GM23338 (cell line): ENCODE measurements around the gene SULT1C3. TPM values are rescaled to one million over a fixed set of nuclear protein-coding genes. Genes with fewer than 3 reads are reported as not detected.

Source experiments
- ATAC-seq: fragments of 200-7000 bp; cut with Tn5 transposase; 3 replicates; pipeline ENCODE4 v1.9.1; 2020
- DNase-seq: peaks from one replicate; pipeline ENCODE4 v3.0.0-alpha.2; 2015; ENCODE audit warnings: low spot score
- H2AFZ ChIP-seq: fragments of 200-600 bp; sonication (generic); 2 replicates; pipeline ENCODE4 v1.8.0; 2016; ENCODE audit warnings: antibody characterized with exemption, mild to moderate bottlenecking, moderate library complexity
- H3F3A ChIP-seq: fragments of 200-600 bp; sonication (generic); replicated peaks from 2 replicates; pipeline ENCODE4 v1.8.0; 2017; ENCODE audit warnings: antibody characterized with exemption, mixed run types, low read depth
- H3K27ac ChIP-seq: fragments of 200-600 bp; sonication (generic); 2 replicates; pipeline ENCODE4 v1.6.1; 2016; ENCODE audit warnings: low read depth
- H3K27me3 ChIP-seq: fragments of 200-600 bp; sonication (generic); 2 replicates; pipeline ENCODE4 v1.8.0; 2016; ENCODE audit warnings: mild to moderate bottlenecking, mixed run types, moderate library complexity; ENCODE audit not compliant: insufficient read depth
- H3K36me3 ChIP-seq: fragments of 200-600 bp; sonication (generic); 2 replicates; pipeline ENCODE4 v1.8.0; 2016; ENCODE audit warnings: mild to moderate bottlenecking; ENCODE audit not compliant: insufficient read depth
- H3K4me1 ChIP-seq: fragments of 200-600 bp; sonication (generic); 2 replicates; pipeline ENCODE4 v1.8.0; 2016; ENCODE audit warnings: mild to moderate bottlenecking, moderate library complexity; ENCODE audit not compliant: insufficient read depth
- H3K4me2 ChIP-seq: fragments of 200-600 bp; sonication (generic); 2 replicates; pipeline ENCODE4 v1.7.1; 2017; ENCODE audit warnings: mixed run types
- H3K4me3 ChIP-seq: fragments of 200-600 bp; sonication (generic); 2 replicates; pipeline ENCODE4 v1.6.1; 2016; ENCODE audit warnings: mixed run types
- H3K79me2 ChIP-seq: fragments of 200-600 bp; sonication (generic); replicated peaks from 2 replicates; pipeline ENCODE4 v1.8.0; 2017; ENCODE audit warnings: mild to moderate bottlenecking; ENCODE audit not compliant: insufficient read depth
- H3K9me2 ChIP-seq: fragments of 200-600 bp; sonication (generic); 2 replicates; pipeline ENCODE4 v1.8.0; 2017; ENCODE audit not compliant: insufficient read depth
- H4K20me1 ChIP-seq: fragments of 200-600 bp; sonication (generic); replicated peaks from 2 replicates; pipeline ENCODE4 v1.8.0; 2017; ENCODE audit warnings: mild to moderate bottlenecking; ENCODE audit not compliant: insufficient read depth
- H3K27ac Mint-ChIP-seq: 2 replicates; pipeline ENCODE4 v1.8.0; 2020; ENCODE audit warnings: inconsistent platforms, mild to moderate bottlenecking, moderate library complexity, mixed read lengths
- H3K27me3 Mint-ChIP-seq: 3 replicates; pipeline ENCODE4 v1.8.0; 2022; ENCODE audit warnings: low read depth, mild to moderate bottlenecking, moderate library complexity, mixed read lengths, inconsistent platforms; ENCODE audit not compliant: insufficient read depth, poor library complexity
- H3K36me3 Mint-ChIP-seq: 3 replicates; pipeline ENCODE4 v1.8.0; 2021; ENCODE audit warnings: low read depth, mild to moderate bottlenecking, inconsistent platforms, moderate library complexity, mixed read lengths
- H3K4me1 Mint-ChIP-seq: 3 replicates; pipeline ENCODE4 v1.8.0; 2020; ENCODE audit warnings: mild to moderate bottlenecking, inconsistent platforms, mixed read lengths
- H3K4me3 Mint-ChIP-seq: 3 replicates; pipeline ENCODE4 v1.8.0; 2021; ENCODE audit warnings: moderate library complexity, mild to moderate bottlenecking, inconsistent platforms, mixed read lengths
- H3K9me3 Mint-ChIP-seq: 3 replicates; pipeline ENCODE4 v1.8.0; 2020; ENCODE audit warnings: moderate library complexity, mild to moderate bottlenecking, inconsistent platforms, mixed read lengths
- CTCF ChIP-seq, 2 experiments: fragments of 200-600 bp in 1 of 2; sonication (generic) in 1 of 2; conservative IDR thresholded peaks; 2 replicates each; pipeline versions ENCODE4 v1.5.1 to v1.6.1; 2016 to 2017; ENCODE audit warnings: antibody characterized with exemption in 2 of 2, low read depth in 2 of 2, mild to moderate bottlenecking in 2 of 2, moderate library complexity in 1 of 2
- ETS1 ChIP-seq: IDR thresholded peaks from 2 replicates; pipeline ENCODE4 v1.6.1; 2016; ENCODE audit warnings: antibody characterized with exemption
- EZH2 ChIP-seq: fragments of 200-600 bp; sonication (generic); IDR thresholded peaks from one replicate; pipeline ENCODE4 v1.8.0; 2017; ENCODE audit warnings: antibody characterized with exemption, mild to moderate bottlenecking, low read depth; ENCODE audit not compliant: unreplicated experiment
- EZH2phosphoT487 ChIP-seq: fragments of 200-600 bp; sonication (generic); IDR thresholded peaks from one replicate; pipeline ENCODE4 v1.8.1; 2018; ENCODE audit warnings: antibody characterized with exemption; ENCODE audit not compliant: unreplicated experiment
- POLR2AphosphoS5 ChIP-seq: IDR thresholded peaks from 2 replicates; pipeline ENCODE4 v1.6.1; 2016; ENCODE audit warnings: antibody characterized with exemption, low read depth
- REST ChIP-seq: IDR thresholded peaks from one replicate; pipeline ENCODE4 v1.6.1; 2018; ENCODE audit warnings: antibody characterized with exemption; ENCODE audit not compliant: unreplicated experiment
- ZNF114 ChIP-seq: fragments of 250-450 bp; sonication (Bioruptor Pico); IDR thresholded peaks from 2 replicates; pipeline ENCODE4 v1.5.0; 2020; ENCODE audit warnings: mild to moderate bottlenecking, moderate library complexity
- ZNF331 ChIP-seq: fragments of 250-450 bp; sonication (Bioruptor Pico); IDR thresholded peaks from 2 replicates; pipeline ENCODE4 v1.5.0; 2020; ENCODE audit warnings: low read depth, mild to moderate bottlenecking, moderate library complexity
- ZNF462 ChIP-seq: fragments of 250-450 bp; sonication (Bioruptor Pico); IDR thresholded peaks from 2 replicates; pipeline ENCODE4 v1.5.0; 2020; ENCODE audit warnings: mild to moderate bottlenecking, moderate library complexity
- polyA plus RNA-seq: library from polyadenylated mRNA; unstranded; fragments of >200 nt; fragmentation: Nextera tagmentation; extraction: Ambion mirVana; gene quantifications from 2 replicates; pipeline ENCODE4 v1.2.1, GENCODE V29; 2016
- total RNA-seq: library from RNA; depleted of rRNA; stranded (reverse); fragments of >200 nt; shearing (Covaris generic); gene quantifications from 2 replicates; pipeline ENCODE4 v1.2.3, GENCODE V29; 2014

The SULT1C3 gene
- total and polyA plus RNA-seq, 2 experiments from 2014 or later = not detected

- TF ChIP-seq REST (no peak), EZH2 (no peak), POLR2AphosphoS5 (no peak), ZNF331 (CRISPR knock-in tag) (no peak), EZH2phosphoT487 (no peak)
Observed at GRCh38 chr2:108224022-108224421, 15.7 kb upstream of the SULT1C3 start (continued).

- H3K27me3 Mint-ChIP-seq = peaks cover 5% of the 10 kb centered on the region
- H3K36me3 Mint-ChIP-seq = peaks cover 33% of the 10 kb centered on the region
- TF ChIP-seq ZNF114 (CRISPR knock-in tag) (no peak), REST (no peak), CTCF (conservative IDR thresholded peaks at IDR 0.05; ENCODE audit: low read depth in 2 of 2) (no peak), ETS1 (no peak), ZNF462 (CRISPR knock-in tag) (no peak)
Observed at GRCh38 chr2:108226564-108226963, 13.2 kb upstream of the SULT1C3 start.

More at GRCh38 chr2:108226564-108226963, 13.2 kb upstream of the SULT1C3 start:
- DNase-seq = no peak
- Histone ChIP-seq H3K36me3 (no peaks in the 10 kb centered on the region; the same call in 1 of the 2 replicates), H3K4me1 (no peaks in the 10 kb centered on the region), H3K9me2 (peaks cover 17% of the 10 kb centered on the region), H4K20me1 (no peaks in the 10 kb centered on the region), H3K79me2 (no peaks in the 10 kb centered on the region), H2AFZ (no peak overlapping the region), H3K27me3 (no peaks in the 10 kb centered on the region), H3F3A (no peaks in the 10 kb centered on the region), H3K4me2 (no peak overlapping the region), H3K4me3 (no peak overlapping the region), H3K27ac (no peak overlapping the region)
- ATAC-seq = no peak
- Mint-ChIP-seq H3K4me3 (no peak overlapping the region), H3K27ac (no peak overlapping the region), H3K4me1 (no peaks in the 10 kb centered on the region), H3K9me3 (peaks cover 62% of the 10 kb centered on the region)
